Activated T-cell treated with anti-CD3 and anti-CD28 coated beads, Interleukin-2, amount 50 U/mL, for 72 hours (primary cell): Measurements from ENCODE around the gene JAML. TPM values are rescaled to one million over a fixed set of nuclear protein-coding genes. Genes with fewer than 3 reads are reported as not detected.

Experiments used
- ATAC-seq, 2 donors: fragments of 150-1000 bp; cut with Tn5 transposase; replicated peaks in 1 of 2; 2 replicates each; pipeline ENCODE4 v1.10.0; 2021; ENCODE audit warnings: moderate library complexity in 2 of 2, mild to moderate bottlenecking in 1 of 2
- DNase-seq, 2 donors: peaks; one replicate each; pipeline ENCODE4 v3.0.0; 2021 to 2022; ENCODE audit warnings: mixed read lengths in 1 of 2
- H3K27ac Mint-ChIP-seq: one replicate; pipeline ENCODE4 v1.8.0; 2022; ENCODE audit warnings: mild to moderate bottlenecking, moderate library complexity, mixed read lengths
- H3K27me3 Mint-ChIP-seq: one replicate; pipeline ENCODE4 v1.8.0; 2022; ENCODE audit warnings: low read depth, mixed read lengths
- H3K36me3 Mint-ChIP-seq, 2 donors: one replicate each; pipeline ENCODE4 v1.8.0; 2022; ENCODE audit warnings: mixed read lengths in 2 of 2, mild to moderate bottlenecking in 1 of 2; ENCODE audit not compliant: insufficient read depth in 2 of 2
- H3K4me1 Mint-ChIP-seq: one replicate; pipeline ENCODE4 v1.8.0; 2022; ENCODE audit warnings: low read depth, mixed read lengths
- H3K4me3 Mint-ChIP-seq, 2 donors: one replicate each; pipeline ENCODE4 v1.8.0; 2022; ENCODE audit warnings: mild to moderate bottlenecking in 2 of 2, mixed read lengths in 2 of 2, moderate library complexity in 2 of 2
- H3K9me3 Mint-ChIP-seq, 2 donors: one replicate each; pipeline ENCODE4 v1.8.0; 2022; ENCODE audit warnings: mixed read lengths in 2 of 2
- total RNA-seq, 2 donors: library from RNA; stranded (reverse); gene quantifications; one replicate each; pipeline ENCODE4 v1.2.3, GENCODE V29; 2022

Gene JAML, protein sequence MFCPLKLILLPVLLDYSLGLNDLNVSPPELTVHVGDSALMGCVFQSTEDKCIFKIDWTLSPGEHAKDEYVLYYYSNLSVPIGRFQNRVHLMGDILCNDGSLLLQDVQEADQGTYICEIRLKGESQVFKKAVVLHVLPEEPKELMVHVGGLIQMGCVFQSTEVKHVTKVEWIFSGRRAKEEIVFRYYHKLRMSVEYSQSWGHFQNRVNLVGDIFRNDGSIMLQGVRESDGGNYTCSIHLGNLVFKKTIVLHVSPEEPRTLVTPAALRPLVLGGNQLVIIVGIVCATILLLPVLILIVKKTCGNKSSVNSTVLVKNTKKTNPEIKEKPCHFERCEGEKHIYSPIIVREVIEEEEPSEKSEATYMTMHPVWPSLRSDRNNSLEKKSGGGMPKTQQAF
- total RNA-seq = 100 to 1,000 TPM; 272 to 369 TPM

DNA sequence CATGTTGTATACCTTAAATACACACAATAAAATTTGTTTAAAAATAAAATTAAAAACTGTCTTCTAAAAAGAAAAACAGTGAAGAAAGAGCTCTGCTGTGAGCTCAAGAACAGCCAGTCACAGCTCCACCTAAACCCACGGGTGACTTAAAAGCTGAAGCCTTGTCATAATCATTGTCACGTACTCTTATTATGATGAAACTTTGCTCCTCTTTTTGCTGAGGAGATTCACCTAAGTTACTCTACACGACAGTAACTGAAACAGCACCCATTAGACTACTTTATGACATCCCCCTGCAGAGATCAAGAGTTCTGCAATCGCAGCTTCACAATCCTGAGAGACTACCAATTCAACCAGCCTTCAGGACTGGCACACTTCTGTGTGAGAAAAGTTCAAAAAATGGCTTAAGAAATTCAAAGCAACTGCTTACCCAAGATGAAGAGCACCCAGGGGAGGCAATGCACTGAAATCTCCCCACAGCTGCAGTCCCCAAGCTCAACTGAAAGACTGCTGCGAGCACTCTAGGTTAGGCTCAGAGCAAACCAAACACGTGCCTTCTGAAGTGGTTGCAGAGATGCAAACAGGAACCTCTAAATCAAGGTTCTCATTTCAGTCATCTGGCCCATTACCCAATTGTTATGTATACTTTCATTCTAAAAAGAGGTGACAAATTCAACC is at the start of gene JAML:
JAML (minus strand) TSS at position 501 of the 678 bp plus-strand sequence. CDS start 10,145 bp downstream, outside the sequence.
- ATAC-seq (peak; percentile 69 to 74), DNase-seq (peak; percentile 73 to 83)
- Mint-ChIP-seq H3K27me3 (no peaks in the 10 kb centered on the region), H3K27ac (no peak within 1 kb of the TSS), H3K4me1 (peaks cover 41% of the 10 kb centered on the region), H3K9me3 (peaks cover 4 to 7% of the 10 kb centered on the region in 2 donors), H3K36me3 (peaks cover 26 to 66% of the 10 kb centered on the region in 2 donors), H3K4me3 (peak within 1 kb of the TSS; percentile 81 to 93)

GRCh38 chr11:118274186-118274585 is 49.4 kb upstream of the JAML start:
- Mint-ChIP-seq H3K9me3 (no peaks in the 10 kb centered on the region), H3K36me3 (no peaks in the 10 kb centered on the region)
- no peak for ATAC-seq

DNA sequence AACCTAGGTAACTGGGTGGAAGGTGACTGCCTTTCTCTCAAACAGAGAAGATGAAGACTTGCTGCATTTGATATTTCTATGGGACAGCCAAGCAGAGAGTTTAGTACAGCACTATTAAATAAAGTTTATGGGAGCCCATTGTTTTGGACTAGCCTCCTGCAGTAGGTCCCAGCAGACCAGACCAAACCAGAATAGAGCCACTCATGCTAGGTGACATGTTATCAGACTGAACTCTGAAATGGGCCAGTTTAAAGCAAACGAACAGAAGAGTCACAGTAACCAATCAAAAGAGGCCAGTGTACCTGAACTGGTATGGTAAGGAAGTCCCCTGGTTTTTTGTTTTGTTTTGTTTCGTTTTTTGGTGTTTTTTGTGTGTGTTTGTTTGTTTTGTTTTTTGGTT is 47.2 kb upstream of the JAML start:
- Mint-ChIP-seq H3K4me1 (peaks cover 44% of the 10 kb centered on the region), H3K27ac (no peak overlapping the region), H3K9me3 (no peaks in the 10 kb centered on the region), H3K4me3 (no peak overlapping the region), H3K27me3 (no peaks in the 10 kb centered on the region), H3K36me3 (no peaks in the 10 kb centered on the region)
- ATAC-seq (no peak), DNase-seq (no peak)

More at GRCh38 chr11:118274186-118274585, 49.4 kb upstream of the JAML start:
- H3K27me3 Mint-ChIP-seq = no peaks in the 10 kb centered on the region
- no peak overlapping the region for H3K4me3 Mint-ChIP-seq
- H3K27ac Mint-ChIP-seq = no peak overlapping the region
- no peak for DNase-seq
- H3K4me1 Mint-ChIP-seq = peaks cover 59% of the 10 kb centered on the region

- Mint-ChIP-seq H3K36me3 (peaks cover under 1 to 2% of the 10 kb centered on the region in 2 donors), H3K4me3 (no peak overlapping the region), H3K4me1 (peaks cover 44% of the 10 kb centered on the region), H3K27me3 (peaks cover 12% of the 10 kb centered on the region), H3K9me3 (no peaks in the 10 kb centered on the region), H3K27ac (no peak overlapping the region)
- DNase-seq (no peak), ATAC-seq (no peak)
Measured at GRCh38 chr11:118267486-118267885, 42.7 kb upstream of the JAML start.

DNA sequence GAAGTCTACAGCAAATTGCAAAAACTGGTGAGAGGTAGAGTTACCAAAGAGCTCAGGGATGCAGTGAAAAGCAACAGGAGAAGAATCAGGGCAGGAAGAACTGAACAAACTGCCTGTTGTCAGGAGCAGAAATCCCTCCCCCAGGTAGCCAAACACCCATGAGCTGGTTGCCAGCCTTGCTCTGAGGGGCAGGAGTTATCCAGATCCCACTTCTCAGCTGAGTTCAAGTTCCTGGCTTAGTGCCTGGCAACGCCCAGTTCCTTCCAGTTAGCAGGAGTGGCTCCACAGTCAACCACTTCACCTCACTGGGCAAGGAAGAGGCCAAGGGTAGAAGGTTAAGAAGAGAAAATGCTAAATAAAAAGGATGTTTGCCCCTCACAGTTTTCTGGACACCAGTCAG is 41.1 kb upstream of the JAML start:
- Mint-ChIP-seq H3K36me3 (peaks cover 4 to 9% of the 10 kb centered on the region in 2 donors), H3K4me3 (no peak overlapping the region), H3K9me3 (no peaks in the 10 kb centered on the region), H3K27me3 (peaks cover 12% of the 10 kb centered on the region), H3K4me1 (peaks cover 59% of the 10 kb centered on the region), H3K27ac (no peak overlapping the region)
- ATAC-seq (no peak), DNase-seq (no peak)

DNA sequence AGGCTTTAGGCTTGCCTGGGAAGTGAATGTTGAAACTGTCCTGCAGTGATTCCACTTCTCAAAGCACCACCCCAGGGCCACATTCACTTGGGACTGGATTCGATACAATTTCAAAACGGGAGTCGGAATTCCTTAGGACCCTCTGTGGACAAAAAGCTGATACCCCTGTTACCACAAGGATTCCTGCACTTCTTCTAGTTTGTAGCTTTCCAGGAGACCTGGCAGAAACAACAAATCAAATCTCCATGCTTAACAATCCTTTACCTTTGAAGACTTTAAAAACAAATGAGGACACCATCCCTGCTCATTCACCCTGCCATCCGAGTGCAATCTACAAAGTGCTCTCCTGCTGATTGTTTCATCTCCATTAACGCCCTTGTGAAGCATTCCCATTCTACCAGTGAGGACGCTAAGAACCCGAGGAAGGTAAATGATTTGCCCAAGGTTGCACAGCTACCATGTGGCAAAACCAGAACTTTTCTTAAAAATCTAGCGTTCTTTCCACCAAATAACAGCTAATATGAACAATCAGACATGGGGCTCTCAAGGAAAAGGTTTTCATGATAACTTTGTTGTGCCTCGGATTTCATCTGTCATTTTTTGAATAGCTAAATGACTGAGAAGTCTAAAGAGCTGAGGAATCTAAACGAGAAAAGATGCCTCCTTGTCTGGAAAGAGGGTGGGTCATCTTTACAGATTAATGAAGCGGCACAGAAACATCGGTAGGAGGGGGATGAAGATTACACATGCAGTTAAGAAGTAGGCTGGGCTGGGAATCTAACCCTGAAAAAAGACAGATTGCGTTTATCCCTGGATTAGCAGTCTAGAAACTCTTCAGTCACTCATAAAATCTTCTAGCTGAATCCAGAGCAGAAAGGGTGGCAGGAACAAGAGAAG is 40.0 kb upstream of the JAML start:
- Mint-ChIP-seq H3K9me3 (no peaks in the 10 kb centered on the region), H3K4me1 (peaks cover 60% of the 10 kb centered on the region), H3K27ac (peak overlapping the region; percentile 26), H3K27me3 (peaks cover 12% of the 10 kb centered on the region), H3K4me3 (peak overlapping the region; percentile 78 to 95), H3K36me3 (peaks cover 4 to 10% of the 10 kb centered on the region in 2 donors)
- DNase-seq (no peak), ATAC-seq (no peak)

DNA sequence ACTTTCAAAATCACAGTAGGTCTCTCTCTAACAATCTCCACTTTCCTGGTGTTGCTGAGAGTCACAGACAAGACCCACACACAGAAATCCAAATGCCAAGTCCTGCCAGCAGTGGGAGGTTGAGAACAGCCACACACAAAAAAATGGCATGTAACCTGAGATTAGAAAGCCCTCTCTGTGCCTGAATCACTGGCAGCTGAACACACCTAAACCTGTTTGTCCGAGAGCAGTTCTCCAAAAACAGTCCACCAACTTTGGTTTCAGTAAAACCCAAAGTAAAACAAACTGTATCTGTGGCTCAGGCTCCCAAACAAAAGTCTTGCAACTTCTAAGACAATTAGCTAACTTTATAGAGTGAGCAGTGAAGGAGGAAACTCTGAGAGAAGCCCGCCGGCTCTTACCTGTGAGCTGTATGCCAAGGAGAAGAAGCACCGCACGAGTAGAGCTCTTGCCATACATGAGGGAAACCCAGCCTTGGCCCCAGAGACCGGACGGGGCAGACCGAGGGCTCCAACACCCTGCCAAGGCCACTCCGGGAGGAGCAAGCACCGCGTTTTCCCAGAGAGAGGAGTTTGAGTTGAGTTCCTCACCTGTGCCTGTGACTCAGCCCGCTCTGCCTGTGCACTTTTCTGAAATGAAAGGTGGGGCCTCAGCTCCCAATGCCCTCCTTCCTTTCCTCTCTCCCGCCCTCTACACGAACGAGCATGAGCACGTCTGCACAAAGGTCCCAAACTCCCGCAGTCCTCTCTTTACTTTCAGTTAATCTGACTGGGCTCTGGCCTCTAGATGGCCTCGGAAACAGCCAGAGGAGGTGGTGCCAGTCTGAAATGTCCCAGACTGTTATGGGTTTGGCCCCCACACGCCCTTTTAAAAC is 39.1 kb upstream of the JAML start, which contains the start of gene MPZL2:
MPZL2 (minus strand) TSS at position 603 of the 874 bp plus-strand sequence; CDS start at position 459, 144 bp downstream.
- Mint-ChIP-seq H3K36me3 (peaks cover 4 to 19% of the 10 kb centered on the region in 2 donors), H3K4me1 (peaks cover 65% of the 10 kb centered on the region), H3K27me3 (peaks cover 12% of the 10 kb centered on the region), H3K4me3 (peak within 1 kb of the TSS; percentile 78 to 95), H3K9me3 (peaks cover 0 to 2% of the 10 kb centered on the region in 2 donors), H3K27ac (peak within 1 kb of the TSS; percentile 26)
- peak in 1 of 2 donors; percentile 35 for DNase-seq
- ATAC-seq = peak; percentile 67 to 75

GRCh38 chr11:118263112-118263511 is 38.3 kb upstream of the JAML start:
- peak overlapping the region; percentile 18 for H3K27ac Mint-ChIP-seq
- peaks cover 73% of the 10 kb centered on the region for H3K4me1 Mint-ChIP-seq
- H3K9me3 Mint-ChIP-seq = peaks cover 0 to 2% of the 10 kb centered on the region in 2 donors
- ATAC-seq (no peak), DNase-seq (no peak)
- peaks cover 12% of the 10 kb centered on the region for H3K27me3 Mint-ChIP-seq
- peak overlapping the region; percentile 78 to 95 for H3K4me3 Mint-ChIP-seq
- H3K36me3 Mint-ChIP-seq = peaks cover 6 to 24% of the 10 kb centered on the region in 2 donors

DNA sequence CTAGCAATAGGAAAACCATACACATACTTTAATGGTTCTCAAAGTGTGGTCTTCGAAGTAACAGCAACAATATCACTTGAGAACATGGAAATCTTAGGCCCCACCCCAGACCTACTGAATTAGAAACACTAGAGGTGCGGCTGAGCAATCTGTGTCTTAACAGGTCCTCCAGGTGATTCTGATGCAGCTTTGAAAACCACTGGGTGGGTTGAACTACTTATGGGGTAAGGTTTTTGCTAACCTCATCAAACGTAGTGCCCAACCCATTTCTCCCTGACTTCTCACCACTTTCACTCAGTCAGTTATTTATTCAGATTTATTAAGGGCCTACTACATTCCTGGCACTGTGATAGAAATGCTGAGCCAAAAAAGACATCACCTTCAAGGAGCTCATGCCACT is 35.5 kb upstream of the JAML start:
- Mint-ChIP-seq H3K4me3 (no peak overlapping the region), H3K9me3 (peaks cover 0 to 2% of the 10 kb centered on the region in 2 donors), H3K36me3 (peaks cover 6 to 37% of the 10 kb centered on the region in 2 donors), H3K4me1 (peaks cover 70% of the 10 kb centered on the region), H3K27me3 (peaks cover 12% of the 10 kb centered on the region), H3K27ac (no peak overlapping the region)
- peak; percentile 53 to 73 for ATAC-seq
- peak in 1 of 2 donors; percentile 26 for DNase-seq

GRCh38 chr11:118259138-118259537 is 34.3 kb upstream of the JAML start:
- H3K4me3 Mint-ChIP-seq = no peak overlapping the region
- H3K4me1 Mint-ChIP-seq = peaks cover 66% of the 10 kb centered on the region
- no peak overlapping the region for H3K27ac Mint-ChIP-seq
- ATAC-seq (no peak), DNase-seq (no peak)
- H3K36me3 Mint-ChIP-seq = peaks cover 6 to 39% of the 10 kb centered on the region in 2 donors
- H3K9me3 Mint-ChIP-seq = peaks cover 0 to 2% of the 10 kb centered on the region in 2 donors
- peaks cover under 1% of the 10 kb centered on the region for H3K27me3 Mint-ChIP-seq

- Mint-ChIP-seq H3K36me3 (peaks cover 6 to 39% of the 10 kb centered on the region in 2 donors), H3K9me3 (peaks cover 0 to 2% of the 10 kb centered on the region in 2 donors), H3K27ac (no peak overlapping the region), H3K4me1 (peaks cover 61% of the 10 kb centered on the region), H3K4me3 (no peak overlapping the region), H3K27me3 (no peaks in the 10 kb centered on the region)
- DNase-seq (no peak), ATAC-seq (peak; percentile 32 to 34)
Measured at GRCh38 chr11:118258410-118258809, 33.6 kb upstream of the JAML start.

DNA sequence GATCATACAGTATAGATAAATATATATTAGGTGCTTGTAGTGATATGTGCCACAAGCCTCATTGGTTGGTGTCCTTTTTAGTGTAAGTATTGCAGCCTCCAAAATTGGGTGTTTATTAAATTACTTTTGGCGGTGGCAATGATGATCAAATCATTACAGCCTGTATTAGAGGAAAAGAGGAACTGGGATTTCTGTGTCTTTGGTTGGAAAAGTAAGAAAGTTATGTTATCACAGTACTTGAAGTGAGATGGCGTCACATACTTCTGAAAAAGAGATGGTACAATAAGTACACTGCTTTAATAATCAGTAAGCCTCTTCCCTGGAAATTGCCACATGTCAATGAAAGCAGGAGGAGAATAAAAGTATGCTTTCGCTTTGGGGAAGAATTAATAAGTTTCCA is 27.9 kb upstream of the JAML start:
- no peak for ATAC-seq
- H3K4me1 Mint-ChIP-seq = peaks cover 48% of the 10 kb centered on the region
- H3K27ac Mint-ChIP-seq = peak overlapping the region; percentile 98
- no peaks in the 10 kb centered on the region for H3K27me3 Mint-ChIP-seq
- peaks cover 4 to 21% of the 10 kb centered on the region in 2 donors for H3K36me3 Mint-ChIP-seq
- H3K9me3 Mint-ChIP-seq = no peaks in the 10 kb centered on the region
- DNase-seq = no peak
- H3K4me3 Mint-ChIP-seq = peak overlapping the region; percentile 97 to 98
